ENCODE data around the gene ESPN. TPM values are rescaled to one million over a fixed set of nuclear protein-coding genes. Genes with fewer than 3 reads are reported as not detected.
A peak's percentile ranks its signal among the peaks of the same experiment; 100 is the strongest.

Gene ESPN
- total RNA-seq, 1 experiment from 2014 or later = 53.1 TPM

- no peak overlapping the region for H2AFZ ChIP-seq (ENCODE audit: low read length)
- peaks cover 29% of the 10 kb centered on the region; the same call in 1 of the 2 replicates for H3K79me2 ChIP-seq (ENCODE audit: insufficient read depth, low read length)
- H2BK120ac ChIP-seq (ENCODE audit: low read depth, low read length, poor library complexity, severe bottlenecking) = no peak overlapping the region
- H3T11ph ChIP-seq (ENCODE audit: low read length) = no peak overlapping the region
- H3K4ac ChIP-seq (ENCODE audit: low read depth, low read length) = no peak overlapping the region
- peak overlapping the region; percentile 80 for H3K18ac ChIP-seq (ENCODE audit: insufficient read length, low read depth, low read length)
- no peak overlapping the region for H3K56ac ChIP-seq (ENCODE audit: insufficient read length, low read depth, low read length)
- H3K14ac ChIP-seq (ENCODE audit: insufficient read depth, low read length) = peak overlapping the region; percentile 0; the same call in 1 of the 2 replicates
- no peak overlapping the region for H4K5ac ChIP-seq (ENCODE audit: insufficient read length, low read depth, low read length)
- no peak overlapping the region for H3K9ac ChIP-seq (ENCODE audit: extremely low read depth, insufficient read length, low read length)
- H3K4me2 ChIP-seq (ENCODE audit: insufficient read depth, insufficient read length, low read length) = peak overlapping the region; percentile 25
- peak overlapping the region in 1 of 2 experiments; percentile 44; a peak in 2 of 5 replicates for H3K4me3 Mint-ChIP-seq
- no peaks in the 10 kb centered on the region for H3K23me2 ChIP-seq (ENCODE audit: insufficient read length, low read depth, low read length, poor library complexity, severe bottlenecking)
- H3K9me3 Mint-ChIP-seq = peaks cover 3 to 5% of the 10 kb centered on the region in 2 experiments; a peak in 2 of 5 replicates
- no peaks in the 10 kb centered on the region for H3K27me3 ChIP-seq (ENCODE audit: insufficient read depth, low read length)
- H3K27ac ChIP-seq (ENCODE audit: insufficient read length, low read depth, low read length) = peak overlapping the region; percentile 22
- no peak overlapping the region for H2BK15ac ChIP-seq (ENCODE audit: low read depth, low read length)
- H3K23ac ChIP-seq (ENCODE audit: insufficient read length, low read depth, low read length) = no peak overlapping the region
- no peak overlapping the region for H2BK5ac ChIP-seq (ENCODE audit: insufficient read length, low read length)
- no peak overlapping the region for H2BK20ac ChIP-seq (ENCODE audit: low read depth, low read length, poor library complexity, severe bottlenecking)
- H4K20me1 ChIP-seq (ENCODE audit: control insufficient read depth, insufficient read depth, insufficient read length) = no peaks in the 10 kb centered on the region
- DNase-seq = no peak
- H3K36me3 Mint-ChIP-seq (ENCODE audit: insufficient read depth in 1 of 3, low read depth in 3 of 3) = peaks cover 7 to 16% (median 15%) of the 10 kb centered on the region in 3 experiments
- H3K4me1 ChIP-seq (ENCODE audit: insufficient read depth, low read length) = peaks cover 4% of the 10 kb centered on the region; the same call in 1 of the 2 replicates
- no peak overlapping the region for H2AK5ac ChIP-seq (ENCODE audit: insufficient read length, low read length)
- TF ChIP-seq CTCF (conservative IDR thresholded peaks at IDR 0.05) = no peak
- no peaks in the 10 kb centered on the region for H3K27me3 Mint-ChIP-seq (ENCODE audit: low read depth)
- H4K91ac ChIP-seq (ENCODE audit: insufficient read length, low read depth, low read length) = no peak overlapping the region
- no peak overlapping the region for H4K8ac ChIP-seq (replicated peaks; ENCODE audit: insufficient read length, low read depth, low read length)
- H2BK12ac ChIP-seq (ENCODE audit: insufficient read length, low read depth, low read length) = peak overlapping the region; percentile 17
- peak overlapping the region; percentile 46 to 93 (median 91); a peak in 4 of 7 replicates for H3K27ac Mint-ChIP-seq
- WGBS (ENCODE audit: extremely low coverage, insufficient read length, low lambda C conversion rate) = 100% methylated on average over 1 of the region's 10 CpGs
- H3K9me3 ChIP-seq (ENCODE audit: control insufficient read depth, low read depth, low read length) = no peaks in the 10 kb centered on the region
- H3K4me1 Mint-ChIP-seq = peaks cover 30 to 33% of the 10 kb centered on the region in 2 experiments
- H3K79me1 ChIP-seq (ENCODE audit: insufficient read depth, low read depth, low read length, poor library complexity, severe bottlenecking) = peaks cover 2% of the 10 kb centered on the region
Observed at GRCh38 chr1:6386371-6386949, 38.1 kb upstream of the ESPN start.
